ENCODE results near the gene ANKZF1. TPM values are rescaled to one million over a fixed set of nuclear protein-coding genes. Genes with fewer than 3 reads are reported as not detected.
"Not testable (repeated sequence)": the region's sequence is repeated elsewhere in the genome, so short reads cannot be mapped to it uniquely, and the experiment has no call there.

ANKZF1 gene
- total RNA-seq, 1 donor from 2014 or later, result 50.3 TPM

DNA sequence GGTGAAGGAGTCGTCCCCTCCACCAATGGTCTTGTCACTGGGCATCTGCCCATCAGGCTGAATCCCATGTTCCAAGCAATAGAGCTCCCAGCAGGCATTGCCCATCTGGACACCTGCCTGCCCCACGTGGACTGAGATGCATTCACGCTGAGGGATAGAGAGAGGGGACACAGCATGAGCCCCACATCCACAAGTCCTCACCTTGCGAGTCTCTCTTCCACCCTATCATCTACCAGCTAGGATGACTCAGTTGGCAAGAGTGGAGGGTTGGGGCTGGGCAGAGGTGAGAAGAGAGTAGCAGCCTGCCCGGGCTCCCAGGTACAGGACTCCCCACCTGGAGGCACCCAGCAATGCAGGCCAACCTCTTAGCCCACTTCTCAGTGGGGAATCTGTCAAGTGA lies 22.5 kb downstream of the ANKZF1 start:
- H3K4me3 ChIP-seq (ENCODE audit: low read depth, low read length), result peak overlapping the region; percentile 94
- TF ChIP-seq CTCF (conservative IDR thresholded peaks at IDR 0.05; ENCODE audit: low read depth, low read length), result no peak
- DNase-seq (ENCODE audit: low read depth), result no peak

GRCh38 chr2:219252570-219252899 lies 22.9 kb downstream of the ANKZF1 start:
- no peak for TF ChIP-seq CTCF (conservative IDR thresholded peaks at IDR 0.05; ENCODE audit: low read depth, low read length)
- peak overlapping the region; percentile 94 for H3K4me3 ChIP-seq (ENCODE audit: low read depth, low read length)
- no peak for DNase-seq (ENCODE audit: low read depth)

DNA sequence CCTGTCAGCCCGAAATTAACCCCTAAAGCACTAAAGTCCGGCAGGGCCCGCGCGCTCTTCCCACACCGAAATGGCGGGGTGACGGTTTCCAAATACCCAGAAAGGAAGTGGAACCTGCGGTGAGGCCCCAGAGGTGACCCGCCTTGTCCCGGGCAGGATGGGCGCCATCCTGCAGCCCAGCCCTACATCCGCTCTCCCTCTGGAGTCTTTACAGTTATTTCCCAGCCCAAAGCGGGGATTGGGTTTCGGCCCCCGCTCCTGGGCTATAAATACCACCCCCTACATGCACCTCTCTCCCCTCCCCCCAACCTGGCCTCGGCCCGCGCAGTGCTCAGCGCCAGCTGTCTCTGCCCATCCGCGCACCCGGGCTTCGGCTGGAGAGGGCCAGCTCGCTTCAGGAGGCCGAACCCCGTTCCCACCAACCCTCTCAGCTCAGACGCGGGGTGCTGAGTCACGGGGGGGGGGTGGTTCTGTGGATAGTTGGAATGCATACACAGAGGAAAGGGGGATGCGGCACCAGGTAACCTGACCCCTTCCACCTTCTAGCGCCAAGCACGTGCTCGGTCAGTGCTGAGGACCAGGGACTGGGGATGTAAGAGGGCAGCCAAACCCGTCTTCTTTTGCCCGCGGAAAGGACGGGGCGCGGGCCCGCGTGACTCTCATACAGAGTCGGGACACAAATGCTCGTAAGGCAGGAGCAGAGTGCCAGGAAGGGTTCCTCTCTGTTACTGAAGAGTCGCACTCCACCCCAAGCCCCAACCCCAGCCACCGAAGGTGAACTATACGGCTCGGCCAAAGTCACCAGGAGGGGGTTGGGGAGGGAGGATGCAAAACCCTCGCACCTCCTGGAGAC lies 23.5 kb downstream of the ANKZF1 start, which contains the start of gene TUBA4B:
TUBA4B (plus strand) TSS at position 344 of the 853 bp plus-strand sequence; CDS start at position 509, 165 bp downstream.
- DNase-seq (ENCODE audit: low read depth), result no peak
- H3K4me3 ChIP-seq (ENCODE audit: low read depth, low read length), result peak within 1 kb of the TSS; percentile 94
- no peak for TF ChIP-seq CTCF (conservative IDR thresholded peaks at IDR 0.05; ENCODE audit: low read depth, low read length)

GRCh38 chr2:219253753-219254589 lies 24.4 kb downstream of the ANKZF1 start, which contains the start of gene TUBA4A:
TUBA4A (minus strand) TSS chr2:219253918; CDS start chr2:219253858, 60 bp downstream.
- no peak for DNase-seq (ENCODE audit: low read depth)
- peak within 1 kb of the TSS; percentile 94 for H3K4me3 ChIP-seq (ENCODE audit: low read depth, low read length)
- no peak for TF ChIP-seq CTCF (conservative IDR thresholded peaks at IDR 0.05; ENCODE audit: low read depth, low read length)

- DNase-seq (ENCODE audit: low read depth), result no peak
- TF ChIP-seq CTCF (conservative IDR thresholded peaks at IDR 0.05; ENCODE audit: low read depth, low read length), result no peak
- peak overlapping the region; percentile 94 for H3K4me3 ChIP-seq (ENCODE audit: low read depth, low read length)
Measured at GRCh38 chr2:219254590-219255201, 25.1 kb downstream of the ANKZF1 start.

DNA sequence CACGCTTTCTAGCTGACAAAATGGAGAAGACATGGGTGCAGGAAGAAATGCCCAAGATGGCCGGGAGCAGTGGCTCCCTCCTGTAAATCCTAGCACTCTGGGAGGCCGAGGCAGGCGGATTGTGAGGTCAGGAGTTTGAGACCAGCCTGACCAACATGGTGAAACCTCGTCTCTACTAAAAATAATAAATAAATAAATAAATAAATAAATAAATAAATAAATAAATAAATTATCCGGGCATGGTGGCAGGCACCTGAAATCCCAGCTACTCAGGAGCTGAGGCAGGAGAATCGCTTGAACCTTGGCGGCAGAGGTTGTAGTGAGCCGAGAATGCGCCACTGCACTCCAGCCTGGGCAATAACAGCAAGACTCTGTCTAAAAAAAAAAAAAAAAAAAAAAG lies 29.3 kb downstream of the ANKZF1 start:
- DNase-seq (ENCODE audit: low read depth); H3K4me3 ChIP-seq (ENCODE audit: low read depth, low read length): not testable (repeated sequence)

All from epithelial cell of proximal tubule (primary cell).